Smooth muscle cell (in vitro differentiated cells): ENCODE results near the gene NME8. TPM values are rescaled to one million over a fixed set of nuclear protein-coding genes. Genes with fewer than 3 reads are reported as not detected.

Experiments
- DNase-seq: peaks from one replicate; lab custom pipeline; 2025; ENCODE audit not compliant: unreplicated experiment; lab: John Stamatoyannopoulos, UW
- H2AFZ ChIP-seq: fragments of 200-600 bp; sonication (generic); 2 replicates; pipeline ENCODE4 v1.6.0; 2016; ENCODE audit warnings: antibody characterized with exemption, low read depth, mild to moderate bottlenecking
- H3F3A ChIP-seq: fragments of 200-600 bp; sonication (generic); 2 replicates; pipeline ENCODE4 v1.6.0; 2017; ENCODE audit warnings: antibody characterized with exemption, low read depth
- H3K27ac ChIP-seq: fragments of 200-600 bp; sonication (generic); 2 replicates; pipeline ENCODE4 v1.5.1; 2016; ENCODE audit warnings: low read depth, mild to moderate bottlenecking
- H3K27me3 ChIP-seq: fragments of 200-600 bp; sonication (generic); 2 replicates; pipeline ENCODE4 v1.6.1; 2016; ENCODE audit warnings: low read depth, mild to moderate bottlenecking
- H3K36me3 ChIP-seq: fragments of 200-600 bp; sonication (generic); 2 replicates; pipeline ENCODE4 v1.5.1; 2016; ENCODE audit warnings: low read depth
- H3K4me1 ChIP-seq: fragments of 200-600 bp; sonication (generic); 2 replicates; pipeline ENCODE4 v1.5.1; 2016; ENCODE audit warnings: low read depth
- H3K4me2 ChIP-seq: fragments of 200-600 bp; sonication (generic); 2 replicates; pipeline ENCODE4 v1.6.0; 2016; ENCODE audit warnings: mild to moderate bottlenecking
- H3K4me3 ChIP-seq: fragments of 200-600 bp; sonication (generic); 2 replicates; pipeline ENCODE4 v1.5.1; 2016; ENCODE audit warnings: mild to moderate bottlenecking
- H3K79me2 ChIP-seq: fragments of 200-600 bp; sonication (generic); 2 replicates; pipeline ENCODE4 v1.6.0; 2016; ENCODE audit warnings: low read depth, mild to moderate bottlenecking
- H3K9ac ChIP-seq: fragments of 200-600 bp; sonication (generic); 2 replicates; pipeline ENCODE4 v1.6.0; 2016; ENCODE audit warnings: low read depth
- H3K9me3 ChIP-seq: fragments of 200-600 bp; sonication (generic); replicated peaks from 2 replicates; pipeline ENCODE4 v1.5.1; 2016; ENCODE audit warnings: low read depth
- H4K20me1 ChIP-seq: fragments of 200-600 bp; sonication (generic); 2 replicates; pipeline ENCODE4 v1.6.0; 2016; ENCODE audit warnings: low read depth
- CTCF ChIP-seq: fragments of 200-600 bp; sonication (generic); IDR thresholded peaks from 2 replicates; pipeline ENCODE4 v1.5.1; 2017; ENCODE audit warnings: borderline replicate concordance, mild to moderate bottlenecking, antibody characterized with exemption; ENCODE audit not compliant: insufficient read depth, poor library complexity, severe bottlenecking
- WGBS: methylation state at CpG from one replicate; pipeline ENCODE4 v1.1.7; 2016; ENCODE audit warnings: low lambda C conversion rate; 5-methylcytosine and 5-hydroxymethylcytosine counted together
- polyA plus RNA-seq: library from polyadenylated mRNA; unstranded; fragments of >200 nt; fragmentation: Nextera tagmentation; extraction: Ambion mirVana; gene quantifications from 2 replicates; pipeline ENCODE4 v1.2.1, GENCODE V29; 2016
- total RNA-seq: library from RNA; depleted of rRNA; stranded (reverse); fragments of >200 nt; gene quantifications from 2 replicates; pipeline ENCODE4 v1.2.3, GENCODE V29; 2014

NME8 gene
- total and polyA plus RNA-seq, 2 experiments from 2014 or later, result 0.13 to 0.61 TPM

- no peak for DNase-seq
- H2AFZ ChIP-seq, result no peak overlapping the region
- no peaks in the 10 kb centered on the region for H3K36me3 ChIP-seq
- H3K9ac ChIP-seq, result no peak overlapping the region
- H3K4me2 ChIP-seq, result no peak overlapping the region
- 92% methylated on average over 1 of the region's 1 CpG for WGBS
- no peak overlapping the region for H3K4me3 ChIP-seq
- no peaks in the 10 kb centered on the region for H3K4me1 ChIP-seq
- no peak for TF ChIP-seq CTCF
- H3K27ac ChIP-seq, result no peak overlapping the region
- no peaks in the 10 kb centered on the region for H3K79me2 ChIP-seq
- peaks cover 2% of the 10 kb centered on the region for H3K27me3 ChIP-seq
- no peaks in the 10 kb centered on the region for H4K20me1 ChIP-seq
- H3F3A ChIP-seq, result no peaks in the 10 kb centered on the region
- H3K9me3 ChIP-seq, result no peaks in the 10 kb centered on the region
Observed at GRCh38 chr7:37908221-37908788, 59.9 kb downstream of the NME8 start.

- no peaks in the 10 kb centered on the region for H3K36me3 ChIP-seq
- no peak overlapping the region for H3K27ac ChIP-seq
- H3K9ac ChIP-seq, result no peak overlapping the region
- no peak for TF ChIP-seq CTCF
- DNase-seq, result no peak
- H3K9me3 ChIP-seq, result no peaks in the 10 kb centered on the region
- WGBS, result 52% methylated on average over 2 of the region's 2 CpGs
- no peak overlapping the region for H3K4me2 ChIP-seq
- H2AFZ ChIP-seq, result no peak overlapping the region
- H3K4me3 ChIP-seq, result no peak overlapping the region
- no peaks in the 10 kb centered on the region for H3K4me1 ChIP-seq
- peaks cover 38% of the 10 kb centered on the region for H3K27me3 ChIP-seq
- H4K20me1 ChIP-seq, result no peaks in the 10 kb centered on the region
- H3K79me2 ChIP-seq, result no peaks in the 10 kb centered on the region
- no peaks in the 10 kb centered on the region for H3F3A ChIP-seq
Observed at GRCh38 chr7:37912756-37913155, 64.4 kb downstream of the NME8 start.

- Histone ChIP-seq H3F3A (no peaks in the 10 kb centered on the region), H3K4me3 (no peak overlapping the region), H3K9me3 (no peaks in the 10 kb centered on the region), H4K20me1 (no peaks in the 10 kb centered on the region), H3K27me3 (peaks cover 63% of the 10 kb centered on the region), H3K79me2 (no peaks in the 10 kb centered on the region), H3K9ac (no peak overlapping the region), H2AFZ (no peak overlapping the region), H3K4me2 (no peak overlapping the region), H3K27ac (no peak overlapping the region), H3K36me3 (no peaks in the 10 kb centered on the region), H3K4me1 (no peaks in the 10 kb centered on the region)
- no peak for TF ChIP-seq CTCF
- no peak for DNase-seq
- WGBS, result 62% methylated on average over 5 of the region's 5 CpGs
Observed at GRCh38 chr7:37915438-37915837, 67.0 kb downstream of the NME8 start.

GRCh38 chr7:37916017-37916672, 67.7 kb downstream of the NME8 start:
- Histone ChIP-seq H3K9ac (no peak overlapping the region), H3K4me2 (peak overlapping the region; percentile 84), H4K20me1 (no peaks in the 10 kb centered on the region), H2AFZ (peak overlapping the region; percentile 80), H3K79me2 (no peaks in the 10 kb centered on the region), H3K27me3 (peaks cover 63% of the 10 kb centered on the region), H3F3A (no peaks in the 10 kb centered on the region), H3K4me1 (no peaks in the 10 kb centered on the region), H3K4me3 (peak overlapping the region; percentile 47), H3K9me3 (no peaks in the 10 kb centered on the region), H3K27ac (no peak overlapping the region), H3K36me3 (no peaks in the 10 kb centered on the region)
- WGBS, result 21% methylated on average over 54 of the region's 57 CpGs
- DNase-seq, result no peak
- TF ChIP-seq CTCF, result no peak
